Ishikawa (cell line): ENCODE measurements around the gene NRG2.

ENCODE experiments used
- CEBPB ChIP-seq: IDR thresholded peaks from 2 replicates; pipeline ENCODE4 v1.6.1; 2012
- EP300 ChIP-seq: IDR thresholded peaks from 2 replicates; pipeline ENCODE4 v1.6.1; 2012; ENCODE audit warnings: borderline replicate concordance
- MAX ChIP-seq: IDR thresholded peaks from 2 replicates; pipeline ENCODE4 v1.6.1; 2012
- RAD21 ChIP-seq: IDR thresholded peaks from 2 replicates; pipeline ENCODE4 v1.6.1; 2012; ENCODE audit warnings: low read depth
- TAF1 ChIP-seq: IDR thresholded peaks from 2 replicates; pipeline ENCODE4 v1.6.1; 2012; ENCODE audit warnings: low read depth, mild to moderate bottlenecking
- TCF12 ChIP-seq: IDR thresholded peaks from 2 replicates; pipeline ENCODE4 v1.6.1; 2012; ENCODE audit warnings: low read depth
- TEAD4 ChIP-seq: IDR thresholded peaks from 2 replicates; pipeline ENCODE4 v1.6.1; 2012
- ZBTB7A ChIP-seq: IDR thresholded peaks from 2 replicates; pipeline ENCODE4 v1.6.1; 2012; ENCODE audit warnings: low read depth

- TF ChIP-seq TAF1 (no peak), RAD21 (no peak), TCF12 (no peak), TEAD4 (no peak), EP300 (no peak), CEBPB (no peak), MAX (no peak), ZBTB7A (no peak)
These were observed 97.1 kb downstream of the NRG2 start for GRCh38 chr5:139946006-139946405.
